Measurements from ENCODE around the gene DGKD.

Gene DGKD

GRCh38 chr2:233487748-233488345 lies 133.6 kb downstream of the DGKD start:
- in situ Hi-C loops (cut with HindIII; ENCODE audit: low sequenced_read_pairs), result no loop called here

- in situ Hi-C loops (cut with HindIII; ENCODE audit: low sequenced_read_pairs), result no loop called here
Observed at GRCh38 chr2:233489143-233489542, 134.8 kb downstream of the DGKD start.

- in situ Hi-C loops (cut with HindIII; ENCODE audit: low sequenced_read_pairs), result no loop called here
Observed at GRCh38 chr2:233489666-233490065, 135.4 kb downstream of the DGKD start.

GRCh38 chr2:233490831-233491230 lies 136.5 kb downstream of the DGKD start:
- in situ Hi-C loops (cut with HindIII; ENCODE audit: low sequenced_read_pairs), result no loop called here

- in situ Hi-C loops (cut with HindIII; ENCODE audit: low sequenced_read_pairs), result no loop called here
Observed at GRCh38 chr2:233491326-233491725, 137.0 kb downstream of the DGKD start.

- in situ Hi-C loops (cut with HindIII; ENCODE audit: low sequenced_read_pairs), result no loop called here
Observed at GRCh38 chr2:233492078-233492477, 137.8 kb downstream of the DGKD start.

- in situ Hi-C loops (cut with HindIII; ENCODE audit: low sequenced_read_pairs), result no loop called here
Observed at GRCh38 chr2:233492751-233493150, 138.5 kb downstream of the DGKD start.

GRCh38 chr2:233495503-233496496 lies 141.5 kb downstream of the DGKD start:
- in situ Hi-C loops (cut with HindIII; ENCODE audit: low sequenced_read_pairs), result no loop called here

GRCh38 chr2:233497692-233498091 lies 143.4 kb downstream of the DGKD start:
- in situ Hi-C loops (cut with HindIII; ENCODE audit: low sequenced_read_pairs), result no loop called here

- in situ Hi-C loops (cut with HindIII; ENCODE audit: low sequenced_read_pairs), result no loop called here
Observed at GRCh38 chr2:233498126-233498525, 143.8 kb downstream of the DGKD start.

GRCh38 chr2:233499928-233500327 lies 145.6 kb downstream of the DGKD start:
- in situ Hi-C loops (cut with HindIII; ENCODE audit: low sequenced_read_pairs), result no loop called here

GRCh38 chr2:233501198-233502076 lies 147.1 kb downstream of the DGKD start:
- in situ Hi-C loops (cut with HindIII; ENCODE audit: low sequenced_read_pairs), result no loop called here

- in situ Hi-C loops (cut with HindIII; ENCODE audit: low sequenced_read_pairs), result no loop called here
Observed at GRCh38 chr2:233503481-233503880, 149.2 kb downstream of the DGKD start.

GRCh38 chr2:233503947-233504637 lies 149.8 kb downstream of the DGKD start:
- in situ Hi-C loops (cut with HindIII; ENCODE audit: low sequenced_read_pairs), result no loop called here

GRCh38 chr2:233513953-233514655 lies 159.8 kb downstream of the DGKD start:
- in situ Hi-C loops (cut with HindIII; ENCODE audit: low sequenced_read_pairs), result no loop called here

GRCh38 chr2:233519787-233520611 lies 165.7 kb downstream of the DGKD start:
- in situ Hi-C loops (cut with HindIII; ENCODE audit: low sequenced_read_pairs), result no loop called here

All from endothelial cell of hepatic sinusoid (primary cell).